NCI-H510A (cell line): Measurements from ENCODE around the gene NEGR1.

Experiments used
- DNase-seq: peaks from one replicate; lab custom pipeline; 2025; lab: John Stamatoyannopoulos, UW

Gene NEGR1

DNA sequence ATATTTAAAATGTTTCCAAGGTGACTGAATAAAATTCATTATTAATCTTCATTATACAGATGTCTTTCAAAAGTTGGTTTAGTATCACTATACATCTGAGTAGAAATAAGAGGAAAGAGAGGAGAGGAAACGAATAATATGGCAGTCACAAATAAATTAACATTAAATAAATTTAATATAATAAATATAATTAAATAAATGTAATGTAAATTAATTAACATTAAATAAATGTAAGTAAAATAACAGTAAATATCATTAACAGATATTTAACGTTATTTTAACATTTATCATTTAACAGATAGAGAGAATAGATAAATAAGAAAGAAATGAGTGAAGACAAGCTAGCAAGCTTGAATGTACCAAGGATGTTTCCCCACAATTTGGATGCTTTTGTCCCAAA, 592.7 kb downstream of the NEGR1 start:
- DNase-seq: no peak

GRCh38 chr1:71687376-71687775, 595.0 kb downstream of the NEGR1 start:
- no peak for DNase-seq

DNA sequence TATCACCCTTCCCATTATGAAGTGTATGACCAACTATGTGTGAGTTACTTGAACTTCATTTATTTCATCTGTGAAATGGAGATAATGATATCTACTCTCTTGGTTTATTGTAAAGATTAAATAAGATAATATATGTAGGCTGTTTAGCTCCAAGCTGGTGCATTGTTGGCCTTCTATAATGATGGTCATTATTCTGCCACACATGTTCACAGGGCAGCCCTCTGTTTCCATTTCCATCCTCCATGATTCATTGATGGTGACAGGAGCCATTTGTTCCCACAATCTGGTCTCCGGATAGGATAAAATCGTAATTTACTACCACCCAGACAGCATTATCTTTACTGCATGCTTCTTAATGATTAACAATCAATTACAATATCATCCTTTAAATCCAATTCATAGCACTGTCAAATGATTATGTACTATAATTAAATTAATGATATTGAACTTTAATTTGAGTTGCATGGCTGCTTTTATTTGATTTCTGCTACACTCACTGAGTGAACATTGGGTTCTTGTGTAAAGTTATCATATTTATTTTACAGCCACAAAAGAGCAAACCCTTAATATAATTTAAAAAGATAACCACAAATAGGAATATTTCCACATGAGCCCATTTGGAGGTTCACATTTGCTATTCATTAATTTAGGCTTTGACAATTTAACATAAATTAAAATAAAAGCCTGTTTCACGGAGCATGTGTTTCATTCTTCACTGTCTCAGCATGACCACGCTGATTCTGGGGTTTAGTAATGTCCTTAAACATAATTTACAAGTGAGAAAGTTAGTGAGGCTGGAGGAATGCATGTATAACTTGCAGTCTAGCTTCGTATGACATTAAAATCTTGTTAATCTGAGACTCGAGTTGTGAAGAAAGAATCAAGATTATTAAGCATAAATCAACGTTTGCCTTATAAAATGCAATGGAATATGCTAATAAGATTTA, 605.1 kb downstream of the NEGR1 start:
- DNase-seq: no peak

DNA sequence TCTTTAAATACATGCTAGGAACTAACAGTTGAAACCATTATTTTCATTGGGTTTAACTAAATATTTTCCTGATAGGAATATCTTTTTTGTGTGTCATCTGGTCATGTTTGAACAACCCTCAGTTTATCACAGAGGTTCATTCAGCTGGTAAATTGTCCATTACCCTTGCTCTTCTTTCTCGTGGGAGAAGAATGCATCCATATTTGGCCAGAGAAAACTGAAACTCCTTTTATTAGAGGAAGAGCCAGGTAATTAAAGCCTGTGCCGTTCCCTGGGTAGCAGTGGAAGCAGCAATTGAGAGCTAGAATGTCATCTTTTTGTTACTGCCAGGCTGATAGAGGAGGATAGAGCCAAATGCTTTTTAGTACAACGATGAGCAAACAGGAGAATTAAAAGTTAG, 614.3 kb downstream of the NEGR1 start:
- DNase-seq: no peak

DNA sequence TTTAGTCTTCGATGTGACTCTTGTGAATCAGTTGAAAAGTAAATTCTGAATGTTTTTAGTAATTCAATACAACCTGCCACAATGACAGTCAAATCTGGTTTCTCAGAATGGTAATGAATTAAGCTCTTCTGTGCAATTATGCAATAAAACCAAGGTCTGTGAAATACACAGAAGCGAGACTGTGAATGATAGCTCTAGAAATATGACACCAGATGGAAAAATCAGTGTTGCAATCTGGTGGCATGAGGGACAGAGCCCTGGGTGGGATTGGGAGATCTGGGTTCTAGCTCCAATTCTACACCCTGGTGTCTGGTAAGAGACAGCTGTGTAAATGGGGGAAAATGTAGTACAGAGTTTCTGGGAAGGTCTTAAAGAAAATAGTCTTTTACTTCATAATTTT, 615.1 kb downstream of the NEGR1 start:
- no peak for DNase-seq

DNA sequence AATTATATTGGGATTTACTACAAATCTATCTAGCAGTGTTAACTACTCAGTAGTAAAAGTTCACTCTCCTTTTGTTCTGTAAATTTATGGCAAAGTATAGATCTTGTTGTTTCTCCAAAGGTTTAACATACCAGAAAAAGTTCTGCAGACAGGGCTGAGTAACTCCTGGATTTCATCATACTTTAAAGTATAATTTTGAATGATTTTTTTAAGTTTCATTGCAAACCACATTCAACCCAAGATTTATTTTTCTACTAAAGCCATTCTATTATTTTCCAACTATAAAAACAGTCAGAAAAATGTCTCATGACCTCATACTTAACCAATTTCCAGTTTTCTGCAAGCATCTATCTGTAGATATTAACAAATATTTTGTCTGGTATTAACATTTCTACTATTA, 615.7 kb downstream of the NEGR1 start:
- no peak for DNase-seq

DNA sequence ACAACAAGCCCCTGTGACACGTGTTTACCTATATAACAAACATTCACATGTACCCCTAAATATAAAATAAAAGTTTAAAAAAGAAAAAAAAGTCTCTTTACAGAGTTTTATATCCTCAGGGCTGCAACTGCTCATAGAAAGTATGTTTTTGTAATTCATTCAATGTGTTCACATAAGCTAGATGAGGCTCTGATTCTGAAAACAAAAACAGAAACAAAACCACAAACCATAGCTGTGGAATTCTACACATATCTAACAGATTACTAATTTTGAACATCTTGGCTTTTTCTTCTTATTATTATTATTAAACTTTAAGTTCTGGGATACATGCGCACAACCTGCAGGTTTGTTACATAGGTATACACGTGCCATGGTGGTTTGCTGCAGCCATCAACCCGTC, 621.9 kb downstream of the NEGR1 start:
- DNase-seq: no peak

- DNase-seq: no peak
Measured at GRCh38 chr1:71657891-71658679, 624.3 kb downstream of the NEGR1 start.

- DNase-seq: no peak
Measured at GRCh38 chr1:71656902-71657301, 625.4 kb downstream of the NEGR1 start.

- DNase-seq: no peak
Measured at GRCh38 chr1:71655604-71656003, 626.7 kb downstream of the NEGR1 start.

DNA sequence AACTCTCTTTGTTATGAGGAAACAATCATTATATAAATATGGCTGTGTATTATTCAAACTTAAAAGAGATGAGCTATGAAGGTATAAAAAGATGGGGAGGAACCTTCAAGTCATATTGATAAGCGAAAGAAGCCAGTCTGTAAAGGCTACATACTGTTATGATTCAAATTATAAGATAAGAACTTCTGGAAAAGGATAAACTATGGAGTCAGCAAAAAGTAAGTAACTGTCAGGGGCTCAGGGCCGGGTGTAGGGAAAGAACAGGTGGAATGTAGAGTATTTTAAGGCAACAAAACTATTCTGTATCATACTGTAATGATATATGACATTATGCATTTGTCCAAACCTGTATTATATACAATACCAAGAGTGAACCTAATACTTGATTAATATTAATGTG, 628.4 kb downstream of the NEGR1 start:
- no peak for DNase-seq

- DNase-seq: no peak
Measured at GRCh38 chr1:71651214-71651613, 631.1 kb downstream of the NEGR1 start.

DNA sequence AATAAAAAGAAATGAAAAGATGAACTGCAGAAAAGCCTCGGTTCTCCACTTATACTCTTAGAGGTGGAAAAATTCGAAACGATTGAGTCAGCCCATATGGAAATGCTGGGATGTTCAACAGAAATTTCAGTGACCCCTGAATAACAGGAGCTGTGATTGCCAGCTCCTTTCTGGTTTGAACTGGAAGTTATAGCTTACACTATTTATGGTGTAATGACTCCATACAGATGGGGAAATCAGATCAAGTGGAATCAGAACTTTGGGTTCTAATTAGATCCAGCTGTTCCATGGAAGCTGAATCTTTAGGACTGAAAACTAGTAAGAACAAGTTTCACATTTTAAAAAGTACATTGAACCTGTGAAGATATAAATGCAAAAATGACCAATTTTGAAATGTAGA, 632.2 kb downstream of the NEGR1 start:
- DNase-seq: no peak

DNA sequence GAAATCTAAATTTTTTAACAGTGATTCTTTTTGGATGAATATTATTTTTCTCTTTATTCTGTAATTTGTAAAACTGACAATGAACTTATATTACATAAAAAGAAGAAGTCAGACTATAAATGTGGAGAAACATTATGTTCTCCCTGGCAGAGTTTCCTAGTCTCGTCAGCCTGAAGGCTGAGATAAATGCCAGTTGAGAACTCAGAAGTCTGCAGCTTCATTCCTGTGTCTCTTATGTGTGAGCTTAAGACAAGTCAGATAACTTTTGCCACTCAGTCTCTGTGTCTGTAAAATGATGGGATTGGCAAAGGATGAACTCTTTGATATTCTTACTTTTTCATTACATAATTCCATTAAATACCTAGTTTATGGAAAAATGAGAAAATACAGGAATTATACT, 632.7 kb downstream of the NEGR1 start:
- no peak for DNase-seq

- no peak for DNase-seq
Measured at GRCh38 chr1:71647513-71648300, 634.6 kb downstream of the NEGR1 start.

DNA sequence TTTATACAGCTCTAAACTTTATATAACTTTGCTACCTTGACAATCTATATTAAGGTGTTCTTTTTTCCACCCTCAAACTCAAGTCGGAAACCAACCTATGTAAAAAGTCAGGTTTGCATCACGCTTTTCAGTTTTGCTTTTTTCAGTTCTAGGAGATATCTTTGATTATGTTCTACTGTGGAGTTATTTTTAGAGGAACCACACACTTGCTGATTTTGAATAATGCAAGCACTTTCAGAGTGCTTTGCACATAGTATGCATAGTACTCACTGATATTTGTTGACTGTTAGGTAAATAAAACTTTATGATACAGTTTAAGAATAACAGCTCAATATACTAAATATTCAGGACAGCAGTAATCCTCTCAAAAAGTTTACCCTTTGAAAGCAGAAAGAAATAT, 637.3 kb downstream of the NEGR1 start:
- DNase-seq: no peak

- DNase-seq: no peak
Measured at GRCh38 chr1:71641903-71642302, 640.4 kb downstream of the NEGR1 start.

GRCh38 chr1:71640998-71641397, 641.3 kb downstream of the NEGR1 start:
- DNase-seq: peak; percentile 2

DNA sequence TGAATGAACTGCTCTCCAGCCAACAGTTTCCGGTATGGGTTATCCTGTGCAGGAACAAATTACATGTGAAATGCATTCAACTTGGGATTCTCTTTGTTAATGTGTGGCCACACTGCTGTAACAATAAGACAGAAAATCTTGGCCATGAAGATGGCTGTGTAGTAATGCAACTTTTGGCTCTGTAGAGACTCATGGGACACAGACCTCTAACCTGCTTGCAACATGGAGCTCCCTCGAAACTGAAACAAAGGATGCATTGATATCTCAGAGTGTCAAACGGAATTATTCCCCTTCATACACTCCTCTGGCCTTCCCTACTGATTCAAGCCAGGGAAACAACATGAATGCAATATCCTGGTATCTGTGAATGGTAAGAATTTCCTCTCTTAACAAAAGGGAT, 642.2 kb downstream of the NEGR1 start:
- DNase-seq: no peak

- no peak for DNase-seq
Measured at GRCh38 chr1:71638081-71638766, 644.1 kb downstream of the NEGR1 start.

- no peak for DNase-seq
Measured at GRCh38 chr1:71635568-71635967, 646.8 kb downstream of the NEGR1 start.

DNA sequence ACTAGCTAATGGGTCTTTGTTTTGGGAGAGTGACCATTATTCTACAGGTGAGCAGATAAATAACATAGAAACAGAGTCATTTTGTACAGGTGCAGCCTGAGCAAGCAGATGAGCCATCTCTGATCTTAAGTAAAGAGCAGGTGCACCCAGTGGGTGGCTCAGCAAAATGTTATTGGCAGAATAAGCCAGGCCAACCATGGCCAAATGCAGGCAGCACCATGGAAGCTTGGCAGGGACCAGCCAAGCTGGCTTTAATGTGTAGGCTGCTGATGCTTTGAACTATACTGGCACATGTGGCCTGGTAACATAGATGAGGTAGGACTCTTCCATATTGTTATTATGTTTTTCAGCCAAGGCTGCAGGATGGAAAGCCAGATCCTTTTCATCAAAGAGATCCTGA, 648.2 kb downstream of the NEGR1 start:
- DNase-seq: no peak
